ENCODE data around the gene URI1.
"Not testable (repeated sequence)": the region's sequence is repeated elsewhere in the genome, so short reads cannot be mapped to it uniquely, and the experiment has no call there.

The URI1 gene

GRCh38 chr19:29964171-29964570 is 22.1 kb downstream of the URI1 start:
- peak; percentile 34 for DNase-seq (ENCODE audit: low read depth)
- no peak for TF ChIP-seq CTCF (conservative IDR thresholded peaks at IDR 0.05; ENCODE audit: low read length)
- H3K4me3 ChIP-seq (ENCODE audit: low read length), result no peak overlapping the region

DNA sequence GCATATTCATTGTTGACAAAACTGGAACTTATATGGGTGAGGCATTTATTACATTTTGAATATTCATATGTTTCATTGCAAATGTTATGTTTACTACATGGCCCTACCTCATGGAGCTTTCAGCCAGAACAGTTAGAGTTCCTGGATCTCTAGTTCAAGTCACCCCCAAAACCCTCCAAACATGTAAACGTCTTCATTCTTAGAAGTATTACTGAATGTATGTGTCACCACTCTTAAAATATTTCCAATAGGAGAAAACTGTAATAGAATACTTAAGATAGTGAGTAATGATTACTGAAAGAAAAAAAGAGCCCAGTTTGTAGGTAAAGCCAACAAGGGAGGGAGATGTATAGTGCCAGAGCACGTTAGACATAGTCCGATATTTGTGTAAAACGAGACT is 23.5 kb downstream of the URI1 start:
- peak; percentile 51 for DNase-seq (ENCODE audit: low read depth)
- TF ChIP-seq CTCF (conservative IDR thresholded peaks at IDR 0.05; ENCODE audit: low read length), result no peak
- no peak overlapping the region for H3K4me3 ChIP-seq (ENCODE audit: low read length)

DNA sequence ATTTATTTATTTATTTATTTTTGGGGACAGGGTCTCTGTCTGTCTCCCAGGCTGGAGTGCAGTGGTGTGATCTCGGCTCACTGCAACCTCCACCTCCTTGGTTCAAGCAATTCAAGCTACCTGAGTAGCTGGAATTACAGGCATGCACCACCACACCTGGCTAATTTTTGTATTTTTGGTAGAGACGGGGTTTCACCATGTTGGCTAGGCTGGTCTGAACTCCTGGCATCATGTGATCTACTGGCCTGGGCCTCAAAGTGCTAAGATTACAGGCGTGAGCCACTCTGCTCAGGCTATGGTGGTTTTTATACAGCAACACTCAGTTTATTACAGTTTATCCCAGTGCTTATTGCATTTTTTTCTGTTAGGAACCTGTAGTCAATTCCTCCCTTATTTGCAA is 24.1 kb downstream of the URI1 start:
- not testable (repeated sequence) for DNase-seq (ENCODE audit: low read depth); H3K4me3 ChIP-seq (ENCODE audit: low read length)

DNA sequence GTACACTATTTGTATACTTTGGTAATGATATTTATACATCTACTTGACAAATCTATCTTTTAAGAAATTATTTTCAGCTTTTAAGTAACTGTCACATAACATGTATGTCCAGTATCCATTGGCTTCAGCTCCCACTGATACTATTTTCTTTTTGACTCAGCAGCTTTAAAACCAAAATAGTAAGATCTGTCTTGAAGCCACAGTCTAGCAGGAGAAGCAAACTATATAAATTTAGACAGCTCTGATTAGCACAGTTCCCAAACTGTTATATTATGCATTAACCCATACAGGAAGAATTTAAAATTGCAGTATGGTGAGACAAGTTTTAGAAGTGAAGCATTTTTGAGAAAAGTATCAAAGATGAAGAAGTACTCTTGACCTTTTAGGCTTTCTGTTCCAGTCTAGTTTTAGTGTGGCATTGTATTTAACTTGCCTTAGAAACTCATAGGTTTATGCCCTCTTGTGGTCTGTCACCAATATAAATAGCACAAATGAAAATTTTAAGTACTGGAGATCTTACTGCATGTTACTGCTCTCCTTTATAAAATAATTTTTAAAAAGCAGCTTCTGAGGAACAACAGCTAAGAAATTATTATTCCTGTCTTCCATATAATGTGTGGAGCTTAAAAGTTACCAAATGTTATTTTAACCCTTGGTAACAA is 24.7 kb downstream of the URI1 start:
- H3K4me3 ChIP-seq (ENCODE audit: low read length), result no peak overlapping the region
- peak; percentile 46 for TF ChIP-seq CTCF (conservative IDR thresholded peaks at IDR 0.05; ENCODE audit: low read length)
- peak; percentile 33 for DNase-seq (ENCODE audit: low read depth)

- TF ChIP-seq CTCF (conservative IDR thresholded peaks at IDR 0.05; ENCODE audit: low read length), result no peak
- no peak overlapping the region for H3K4me3 ChIP-seq (ENCODE audit: low read length)
- peak; percentile 37 for DNase-seq (ENCODE audit: low read depth)
Measured at GRCh38 chr19:29967623-29968022, 25.6 kb downstream of the URI1 start.

DNA sequence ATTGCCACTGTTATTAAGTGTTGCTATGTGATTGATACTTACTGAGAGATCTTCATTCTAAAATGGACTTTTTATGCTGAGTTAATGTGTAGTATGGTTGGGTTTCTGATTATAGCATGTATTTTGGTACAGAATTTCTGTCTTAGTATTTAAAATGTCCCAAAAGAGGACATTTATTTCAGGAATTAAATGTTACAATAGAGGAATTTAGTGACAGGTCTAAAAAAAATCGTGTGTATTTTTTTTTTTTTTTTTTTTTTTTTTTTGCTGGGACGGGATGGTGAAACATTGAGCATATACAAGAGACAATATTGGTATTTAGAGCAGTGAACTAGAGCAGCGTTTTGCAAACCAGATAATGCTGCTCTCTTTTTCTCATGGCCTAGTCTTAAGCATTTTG is 27.9 kb downstream of the URI1 start:
- H3K4me3 ChIP-seq (ENCODE audit: low read length), result no peak overlapping the region
- DNase-seq (ENCODE audit: low read depth), result no peak
- TF ChIP-seq CTCF (conservative IDR thresholded peaks at IDR 0.05; ENCODE audit: low read length), result no peak

DNA sequence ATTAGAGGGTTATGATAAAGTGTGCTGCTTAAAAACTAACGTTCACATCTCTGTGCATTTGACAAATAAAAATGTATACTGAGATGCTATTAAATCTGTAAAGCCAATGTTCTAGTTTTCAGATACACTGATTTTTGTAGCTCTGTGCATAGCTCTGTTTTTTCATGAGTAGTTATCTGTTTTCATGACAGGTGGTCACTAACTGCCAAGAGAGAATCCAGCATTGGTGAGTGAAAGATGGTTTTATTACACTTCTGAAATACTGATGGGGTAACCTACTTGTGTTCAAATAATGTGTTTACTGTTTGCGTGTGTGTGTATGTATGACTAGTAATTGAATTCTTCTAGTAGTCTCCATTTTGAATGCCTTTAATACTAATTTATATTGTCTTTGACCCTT is 29.0 kb downstream of the URI1 start:
- DNase-seq (ENCODE audit: low read depth), result no peak
- no peak for TF ChIP-seq CTCF (conservative IDR thresholded peaks at IDR 0.05; ENCODE audit: low read length)
- no peak overlapping the region for H3K4me3 ChIP-seq (ENCODE audit: low read length)

DNA sequence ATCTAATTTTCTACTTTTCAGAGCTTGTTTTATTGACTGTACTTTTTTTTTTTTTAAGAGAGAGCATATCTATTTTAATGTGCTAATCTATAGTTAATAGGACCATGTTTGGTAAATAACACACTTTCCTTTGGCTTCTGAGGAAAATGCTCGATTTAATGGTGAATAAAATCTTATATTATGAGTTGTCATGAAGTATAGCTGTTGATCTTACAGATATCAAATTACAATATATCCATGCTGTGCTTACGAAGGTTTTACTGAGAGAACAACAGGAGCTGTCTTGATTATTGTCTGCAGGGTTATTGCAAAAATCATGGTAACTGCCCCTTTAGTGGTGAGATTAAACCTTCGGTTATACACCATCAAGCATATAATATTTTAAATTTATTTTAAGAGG is 29.6 kb downstream of the URI1 start:
- no peak for DNase-seq (ENCODE audit: low read depth)
- TF ChIP-seq CTCF (conservative IDR thresholded peaks at IDR 0.05; ENCODE audit: low read length), result no peak
- H3K4me3 ChIP-seq (ENCODE audit: low read length), result no peak overlapping the region

Data from AG10803 (cell line).